Measurements from ENCODE around the gene C10orf71.

The C10orf71 gene

DNA sequence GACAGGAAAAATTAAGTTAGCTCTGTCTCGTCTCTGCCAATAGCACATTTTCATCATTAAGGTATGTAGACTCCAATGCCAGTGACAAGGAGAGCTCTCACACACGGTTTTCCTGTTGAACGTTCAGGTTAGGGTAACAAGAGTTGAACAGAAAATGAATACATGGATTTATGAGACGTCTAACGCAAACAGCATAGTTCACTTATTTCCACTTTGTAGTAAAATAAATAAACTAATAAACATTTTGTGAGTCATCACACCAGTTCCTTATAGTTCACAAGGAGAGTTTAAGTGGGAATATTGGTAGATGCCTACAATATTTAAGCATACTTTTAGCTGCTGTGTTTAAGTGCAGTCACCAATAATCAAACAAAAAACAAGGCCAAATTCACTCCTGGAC is 75.8 kb downstream of the C10orf71 start:
- POLR2A ChIA-PET: no interaction called here

GRCh38 chr10:49375611-49376010 is 76.6 kb downstream of the C10orf71 start:
- ChIA-PET POLR2A (no interaction called here), CTCF (interaction anchor here (0.6 kb wide), 1 partner anchor 749 kb away, joined by 3 read pairs; no protein-coding TSS in a partner anchor)
- Histone ChIP-seq H3K36me3 (ENCODE audit: control insufficient read depth in 2 of 2, insufficient read depth in 1 of 2, low read length in 2 of 2) (no peaks in the 10 kb centered on the region), H3K4me3 (ENCODE audit: low read depth, low read length) (no peak overlapping the region), H3K4me1 (ENCODE audit: control insufficient read depth, insufficient read depth, low read length) (no peaks in the 10 kb centered on the region), H3K9me3 (ENCODE audit: control insufficient read depth, insufficient read depth, low read depth, low read length) (no peaks in the 10 kb centered on the region), H3K27ac (ENCODE audit: extremely low read depth, low read depth, low read length) (no peak overlapping the region)
- no peak for TF ChIP-seq KLF10 (tag by site-specific recombination; IDR thresholded peaks at IDR 0.05)
- TF ChIP-seq, protein P1, sequence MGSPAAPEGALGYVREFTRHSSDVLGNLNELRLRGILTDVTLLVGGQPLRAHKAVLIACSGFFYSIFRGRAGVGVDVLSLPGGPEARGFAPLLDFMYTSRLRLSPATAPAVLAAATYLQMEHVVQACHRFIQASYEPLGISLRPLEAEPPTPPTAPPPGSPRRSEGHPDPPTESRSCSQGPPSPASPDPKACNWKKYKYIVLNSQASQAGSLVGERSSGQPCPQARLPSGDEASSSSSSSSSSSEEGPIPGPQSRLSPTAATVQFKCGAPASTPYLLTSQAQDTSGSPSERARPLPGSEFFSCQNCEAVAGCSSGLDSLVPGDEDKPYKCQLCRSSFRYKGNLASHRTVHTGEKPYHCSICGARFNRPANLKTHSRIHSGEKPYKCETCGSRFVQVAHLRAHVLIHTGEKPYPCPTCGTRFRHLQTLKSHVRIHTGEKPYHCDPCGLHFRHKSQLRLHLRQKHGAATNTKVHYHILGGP (tag by site-specific recombination; IDR thresholded peaks at IDR 0.05): no peak
- TF ChIP-seq PBX3 (CRISPR knock-in tag; IDR thresholded peaks at IDR 0.05): no peak
- TF ChIP-seq ZSCAN23 (tag by site-specific recombination; IDR thresholded peaks at IDR 0.05): no peak
- no peak for TF ChIP-seq YY2 (tag by site-specific recombination; IDR thresholded peaks at IDR 0.05)
- no peak for TF ChIP-seq OSR2 (tag by site-specific recombination; IDR thresholded peaks at IDR 0.05)
- TF ChIP-seq ZNF621 (tag by site-specific recombination; IDR thresholded peaks at IDR 0.05): no peak
- no peak for TF ChIP-seq ZNF777 (tag by site-specific recombination; IDR thresholded peaks at IDR 0.05; ENCODE audit: borderline replicate concordance)
- TF ChIP-seq REST (tag by site-specific recombination; IDR thresholded peaks at IDR 0.05): no peak
- TF ChIP-seq WT1 (tag by site-specific recombination; IDR thresholded peaks at IDR 0.05): no peak
- TF ChIP-seq, protein P2, sequence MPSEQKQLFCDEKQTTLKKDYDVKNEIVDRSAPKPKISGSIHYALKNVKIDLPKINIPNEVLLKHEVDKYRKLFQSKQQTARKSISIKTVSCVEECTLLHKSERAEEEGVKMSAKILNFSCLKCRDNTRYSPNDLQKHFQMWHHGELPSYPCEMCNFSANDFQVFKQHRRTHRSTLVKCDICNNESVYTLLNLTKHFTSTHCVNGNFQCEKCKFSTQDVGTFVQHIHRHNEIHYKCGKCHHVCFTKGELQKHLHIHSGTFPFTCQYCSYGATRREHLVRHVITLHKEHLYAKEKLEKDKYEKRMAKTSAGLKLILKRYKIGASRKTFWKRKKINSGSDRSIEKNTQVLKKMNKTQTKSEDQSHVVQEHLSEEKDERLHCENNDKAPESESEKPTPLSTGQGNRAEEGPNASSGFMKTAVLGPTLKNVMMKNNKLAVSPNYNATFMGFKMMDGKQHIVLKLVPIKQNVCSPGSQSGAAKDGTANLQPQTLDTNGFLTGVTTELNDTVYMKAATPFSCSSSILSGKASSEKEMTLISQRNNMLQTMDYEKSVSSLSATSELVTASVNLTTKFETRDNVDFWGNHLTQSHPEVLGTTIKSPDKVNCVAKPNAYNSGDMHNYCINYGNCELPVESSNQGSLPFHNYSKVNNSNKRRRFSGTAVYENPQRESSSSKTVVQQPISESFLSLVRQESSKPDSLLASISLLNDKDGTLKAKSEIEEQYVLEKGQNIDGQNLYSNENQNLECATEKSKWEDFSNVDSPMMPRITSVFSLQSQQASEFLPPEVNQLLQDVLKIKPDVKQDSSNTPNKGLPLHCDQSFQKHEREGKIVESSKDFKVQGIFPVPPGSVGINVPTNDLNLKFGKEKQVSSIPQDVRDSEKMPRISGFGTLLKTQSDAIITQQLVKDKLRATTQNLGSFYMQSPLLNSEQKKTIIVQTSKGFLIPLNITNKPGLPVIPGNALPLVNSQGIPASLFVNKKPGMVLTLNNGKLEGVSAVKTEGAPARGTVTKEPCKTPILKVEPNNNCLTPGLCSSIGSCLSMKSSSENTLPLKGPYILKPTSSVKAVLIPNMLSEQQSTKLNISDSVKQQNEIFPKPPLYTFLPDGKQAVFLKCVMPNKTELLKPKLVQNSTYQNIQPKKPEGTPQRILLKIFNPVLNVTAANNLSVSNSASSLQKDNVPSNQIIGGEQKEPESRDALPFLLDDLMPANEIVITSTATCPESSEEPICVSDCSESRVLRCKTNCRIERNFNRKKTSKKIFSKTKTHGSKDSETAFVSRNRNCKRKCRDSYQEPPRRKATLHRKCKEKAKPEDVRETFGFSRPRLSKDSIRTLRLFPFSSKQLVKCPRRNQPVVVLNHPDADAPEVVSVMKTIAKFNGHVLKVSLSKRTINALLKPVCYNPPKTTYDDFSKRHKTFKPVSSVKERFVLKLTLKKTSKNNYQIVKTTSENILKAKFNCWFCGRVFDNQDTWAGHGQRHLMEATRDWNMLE (tag by site-specific recombination; conservative IDR thresholded peaks at IDR 0.05; ENCODE audit: low read depth): no peak
- no peak for TF ChIP-seq ZNF658 (tag by site-specific recombination; IDR thresholded peaks at IDR 0.05)
- TF ChIP-seq KLF7 (tag by site-specific recombination; IDR thresholded peaks at IDR 0.05; ENCODE audit: borderline replicate concordance): no peak

More for the DNA sequence above, 75.8 kb downstream of the C10orf71 start:
- TF ChIP-seq SP7 (tag by site-specific recombination; IDR thresholded peaks at IDR 0.05): no peak
- TF ChIP-seq ZNF350 (tag by site-specific recombination; IDR thresholded peaks at IDR 0.05): no peak
- TF ChIP-seq ZNF280C (tag by site-specific recombination; IDR thresholded peaks at IDR 0.05): no peak
- no peak for TF ChIP-seq ZNF140 (tag by site-specific recombination; IDR thresholded peaks at IDR 0.05)
- TF ChIP-seq, protein P3, sequence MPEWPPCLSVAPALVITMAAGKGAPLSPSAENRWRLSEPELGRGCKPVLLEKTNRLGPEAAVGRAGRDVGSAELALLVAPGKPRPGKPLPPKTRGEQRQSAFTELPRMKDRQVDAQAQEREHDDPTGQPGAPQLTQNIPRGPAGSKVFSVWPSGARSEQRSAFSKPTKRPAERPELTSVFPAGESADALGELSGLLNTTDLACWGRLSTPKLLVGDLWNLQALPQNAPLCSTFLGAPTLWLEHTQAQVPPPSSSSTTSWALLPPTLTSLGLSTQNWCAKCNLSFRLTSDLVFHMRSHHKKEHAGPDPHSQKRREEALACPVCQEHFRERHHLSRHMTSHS (tag by site-specific recombination; IDR thresholded peaks at IDR 0.05): no peak
- CTCF ChIA-PET: interaction anchor here (0.6 kb wide), 1 partner anchor 748 kb away, joined by 3 read pairs; no protein-coding TSS in a partner anchor
- no peaks in the 10 kb centered on the region for H3K9me3 ChIP-seq (ENCODE audit: control insufficient read depth, insufficient read depth, low read depth, low read length)
- no peak overlapping the region for H3K4me3 ChIP-seq (ENCODE audit: low read depth, low read length)
- no peaks in the 10 kb centered on the region for H3K36me3 ChIP-seq (ENCODE audit: control insufficient read depth in 2 of 2, insufficient read depth in 1 of 2, low read length in 2 of 2)
- no peaks in the 10 kb centered on the region for H3K4me1 ChIP-seq (ENCODE audit: control insufficient read depth, insufficient read depth, low read length)
- H3K27ac ChIP-seq (ENCODE audit: extremely low read depth, low read depth, low read length): no peak overlapping the region
